Cardiac fibroblast (primary cell): ENCODE measurements around the gene PRR16.

Experiments used
- DNase-seq, 2 donors: peaks; one replicate each; pipeline versions ENCODE4 v3.0.0 to v3.0.0-alpha.2; 2010; ENCODE audit warnings: low read depth in 2 of 2
- H3K4me3 ChIP-seq, 2 donors: replicated peaks in 1 of 2; 1 replicate in 1 of 2; 2 replicates in 1 of 2; pipeline ENCODE4 v1.5.1; 2011; ENCODE audit warnings: low read depth in 2 of 2, low read length in 2 of 2, mild to moderate bottlenecking in 2 of 2, moderate library complexity in 1 of 2
- CTCF ChIP-seq: IDR thresholded peaks from one replicate; pipeline ENCODE4 v1.5.1; 2011; ENCODE audit warnings: low read depth, mild to moderate bottlenecking, low read length, inconsistent platforms

PRR16 gene

GRCh38 chr5:120472911-120473310 is 8.8 kb downstream of the PRR16 start:
- no peak for DNase-seq
- no peak for TF ChIP-seq CTCF
- no peak overlapping the region for H3K4me3 ChIP-seq

GRCh38 chr5:120473332-120473731 is 9.2 kb downstream of the PRR16 start:
- H3K4me3 ChIP-seq, result no peak overlapping the region
- peak in 1 of 2 donors; percentile 21 for DNase-seq
- no peak for TF ChIP-seq CTCF

- DNase-seq, result no peak
- no peak overlapping the region for H3K4me3 ChIP-seq
- TF ChIP-seq CTCF, result no peak
These were observed 12.0 kb downstream of the PRR16 start for GRCh38 chr5:120476063-120476462.

GRCh38 chr5:120479066-120479465 is 15.0 kb downstream of the PRR16 start:
- peak; percentile 15 to 36 for DNase-seq
- TF ChIP-seq CTCF, result no peak
- no peak overlapping the region for H3K4me3 ChIP-seq

GRCh38 chr5:120499876-120500563 is 35.9 kb downstream of the PRR16 start:
- DNase-seq, result no peak
- H3K4me3 ChIP-seq, result no peak overlapping the region
- no peak for TF ChIP-seq CTCF

- no peak for TF ChIP-seq CTCF
These were observed 38.4 kb downstream of the PRR16 start for GRCh38 chr5:120502531-120502930.

GRCh38 chr5:120503341-120503740 is 39.2 kb downstream of the PRR16 start:
- TF ChIP-seq CTCF, result no peak
- H3K4me3 ChIP-seq, result no peak overlapping the region
- DNase-seq, result no peak

More at GRCh38 chr5:120502531-120502930, 38.4 kb downstream of the PRR16 start:
- no peak overlapping the region for H3K4me3 ChIP-seq
- DNase-seq, result no peak
